ENCODE data around the gene LRP1.

- TF ChIP-seq, protein P1, sequence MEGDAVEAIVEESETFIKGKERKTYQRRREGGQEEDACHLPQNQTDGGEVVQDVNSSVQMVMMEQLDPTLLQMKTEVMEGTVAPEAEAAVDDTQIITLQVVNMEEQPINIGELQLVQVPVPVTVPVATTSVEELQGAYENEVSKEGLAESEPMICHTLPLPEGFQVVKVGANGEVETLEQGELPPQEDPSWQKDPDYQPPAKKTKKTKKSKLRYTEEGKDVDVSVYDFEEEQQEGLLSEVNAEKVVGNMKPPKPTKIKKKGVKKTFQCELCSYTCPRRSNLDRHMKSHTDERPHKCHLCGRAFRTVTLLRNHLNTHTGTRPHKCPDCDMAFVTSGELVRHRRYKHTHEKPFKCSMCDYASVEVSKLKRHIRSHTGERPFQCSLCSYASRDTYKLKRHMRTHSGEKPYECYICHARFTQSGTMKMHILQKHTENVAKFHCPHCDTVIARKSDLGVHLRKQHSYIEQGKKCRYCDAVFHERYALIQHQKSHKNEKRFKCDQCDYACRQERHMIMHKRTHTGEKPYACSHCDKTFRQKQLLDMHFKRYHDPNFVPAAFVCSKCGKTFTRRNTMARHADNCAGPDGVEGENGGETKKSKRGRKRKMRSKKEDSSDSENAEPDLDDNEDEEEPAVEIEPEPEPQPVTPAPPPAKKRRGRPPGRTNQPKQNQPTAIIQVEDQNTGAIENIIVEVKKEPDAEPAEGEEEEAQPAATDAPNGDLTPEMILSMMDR (IDR thresholded peaks at IDR 0.05; ENCODE audit: low read depth, low read length, missing input control), result no peak
- TF ChIP-seq, protein P2, sequence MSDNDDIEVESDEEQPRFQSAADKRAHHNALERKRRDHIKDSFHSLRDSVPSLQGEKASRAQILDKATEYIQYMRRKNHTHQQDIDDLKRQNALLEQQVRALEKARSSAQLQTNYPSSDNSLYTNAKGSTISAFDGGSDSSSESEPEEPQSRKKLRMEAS (IDR thresholded peaks at IDR 0.05), result no peak
- no peak for TF ChIP-seq HNF4G (IDR thresholded peaks at IDR 0.05)
- no peak for TF ChIP-seq YY1 (IDR thresholded peaks at IDR 0.05)
- no peak for TF ChIP-seq EGR1 (IDR thresholded peaks at IDR 0.05; ENCODE audit: low read depth in 2 of 2)
- no peak for TF ChIP-seq FOXA1 (IDR thresholded peaks at IDR 0.05)
- TF ChIP-seq RAD21 (IDR thresholded peaks at IDR 0.05), result no peak
- no peak for TF ChIP-seq GABPA (IDR thresholded peaks at IDR 0.05 in 1 of 2, conservative IDR thresholded peaks at IDR 0.05 in 1 of 2)
These were observed 32.1 kb upstream of the LRP1 start for GRCh38 chr12:57096099-57096572.
